IPS-18c (cell line): ENCODE data around the gene HS2ST1.

ENCODE experiments used
- H3K4me3 ChIP-seq: 2 replicates; pipeline ENCODE4 v1.7.0; 2013; ENCODE audit warnings: low read depth, mild to moderate bottlenecking, low read length, moderate library complexity; ENCODE audit not compliant: insufficient read depth
- H3K9me3 ChIP-seq: one replicate; pipeline ENCODE4 v1.6.1; 2013; ENCODE audit warnings: mild to moderate bottlenecking, low read length, moderate library complexity; ENCODE audit not compliant: control insufficient read depth, insufficient read depth

Gene HS2ST1

DNA sequence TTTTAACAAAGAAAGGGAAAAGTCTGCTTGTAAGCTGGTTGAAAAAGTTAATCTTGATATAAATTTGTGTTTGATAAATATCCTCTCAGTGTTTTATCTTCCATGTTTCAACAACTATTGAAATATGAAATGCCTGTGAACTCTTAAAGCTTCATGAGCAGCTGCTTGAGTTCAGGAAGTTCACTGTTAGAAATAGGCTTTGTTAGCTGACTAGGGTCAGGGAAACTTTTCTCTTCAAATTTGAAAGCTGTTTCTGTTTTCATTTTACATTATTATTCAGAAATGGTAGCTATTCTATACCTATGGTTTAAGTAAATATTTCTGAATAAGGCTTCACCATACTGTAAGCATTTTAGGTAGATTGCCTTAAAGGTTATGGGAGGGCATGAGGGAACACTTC lies 191.7 kb downstream of the HS2ST1 start:
- Histone ChIP-seq H3K4me3 (no peak overlapping the region), H3K9me3 (no peaks in the 10 kb centered on the region)

DNA sequence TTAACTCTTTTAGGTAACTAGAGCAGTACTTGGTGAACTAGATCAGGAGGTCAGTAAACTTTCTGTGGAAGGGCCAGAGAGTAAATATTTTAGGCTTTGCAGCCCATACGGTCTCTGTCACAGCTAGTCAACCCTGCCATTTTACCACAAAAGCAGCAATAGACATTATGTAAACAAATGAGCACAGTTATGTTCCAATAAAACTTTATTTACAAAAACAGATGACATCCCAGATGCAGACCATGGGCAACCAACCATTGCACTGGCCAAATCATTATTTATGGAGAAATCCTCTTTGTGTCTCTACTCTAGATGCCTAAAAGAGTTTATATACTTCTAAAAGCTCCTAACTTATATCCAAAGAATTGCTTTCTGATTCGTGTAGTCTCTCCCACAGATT lies 192.4 kb downstream of the HS2ST1 start:
- H3K9me3 ChIP-seq = no peaks in the 10 kb centered on the region
- no peak overlapping the region for H3K4me3 ChIP-seq

DNA sequence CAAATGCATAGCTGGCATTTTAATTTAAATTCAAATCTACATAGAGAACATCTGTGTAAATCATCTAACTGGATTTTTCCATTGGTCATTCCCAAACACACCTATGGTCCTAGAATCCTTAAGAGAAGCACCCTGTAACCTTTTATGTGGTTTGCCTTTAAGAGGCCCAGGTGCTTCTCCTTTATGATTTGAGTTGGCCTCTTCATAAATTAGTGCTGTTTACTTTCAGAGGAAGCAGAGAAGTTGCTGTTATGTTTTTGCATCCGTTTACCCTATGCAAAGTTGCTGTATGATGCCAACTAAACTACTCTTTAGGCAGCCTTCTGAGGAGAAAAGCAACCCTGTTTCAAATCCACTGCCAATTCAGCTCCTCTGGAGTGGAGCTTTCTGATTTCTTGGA lies 193.8 kb downstream of the HS2ST1 start:
- H3K9me3 ChIP-seq = no peaks in the 10 kb centered on the region
- H3K4me3 ChIP-seq = no peak overlapping the region

DNA sequence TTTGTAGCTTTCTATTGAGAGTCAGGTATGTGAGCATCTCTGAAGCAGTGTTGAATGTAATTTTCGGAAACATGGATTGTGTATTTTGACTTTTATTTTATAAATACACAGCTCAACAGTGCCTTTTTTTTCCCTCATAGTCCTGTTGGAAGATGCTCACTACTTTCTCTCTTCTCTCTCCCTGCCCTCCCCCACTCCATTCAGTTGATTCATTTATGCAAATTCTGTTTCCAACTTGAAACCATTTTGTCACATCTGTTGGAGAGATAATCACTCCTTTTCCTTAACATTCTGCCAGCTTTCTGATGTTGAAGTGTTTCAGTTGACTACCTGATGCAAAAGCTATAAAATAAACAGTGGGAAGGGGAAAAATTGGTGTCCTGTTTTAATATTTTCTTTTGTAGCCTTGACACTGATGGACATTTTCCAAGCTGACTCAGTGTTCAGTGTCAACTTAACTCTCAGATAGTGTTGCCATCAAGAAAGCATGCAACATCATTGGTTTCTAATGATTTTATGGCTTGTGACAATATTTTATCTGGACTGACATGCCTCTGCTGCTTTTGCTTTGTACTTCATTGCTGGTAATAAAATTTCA lies 194.5 kb downstream of the HS2ST1 start:
- H3K4me3 ChIP-seq = no peak overlapping the region
- H3K9me3 ChIP-seq = no peaks in the 10 kb centered on the region

GRCh38 chr1:87111659-87112371 lies 197.4 kb downstream of the HS2ST1 start:
- Histone ChIP-seq H3K4me3 (no peak overlapping the region), H3K9me3 (no peaks in the 10 kb centered on the region)

DNA sequence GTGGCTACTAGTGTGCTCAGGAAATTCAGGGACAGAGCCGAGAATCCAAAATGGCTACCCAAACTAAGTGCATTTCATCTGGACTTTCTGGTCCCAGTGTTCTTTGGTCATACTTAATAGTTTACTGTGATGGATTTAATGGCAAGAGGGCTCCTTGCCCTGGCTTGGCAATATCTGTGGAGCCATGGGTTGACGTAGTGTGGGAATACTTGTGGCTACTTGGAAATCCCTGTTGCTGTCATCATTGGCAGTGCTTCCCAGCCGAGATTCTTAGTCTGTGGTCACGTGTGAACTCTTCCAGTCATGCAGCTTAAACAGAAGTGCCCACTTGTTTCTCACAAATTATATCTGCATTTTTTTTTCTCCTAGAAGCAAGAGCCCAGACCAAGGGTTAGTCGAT lies 198.9 kb downstream of the HS2ST1 start:
- Histone ChIP-seq H3K9me3 (no peaks in the 10 kb centered on the region), H3K4me3 (no peak overlapping the region)

DNA sequence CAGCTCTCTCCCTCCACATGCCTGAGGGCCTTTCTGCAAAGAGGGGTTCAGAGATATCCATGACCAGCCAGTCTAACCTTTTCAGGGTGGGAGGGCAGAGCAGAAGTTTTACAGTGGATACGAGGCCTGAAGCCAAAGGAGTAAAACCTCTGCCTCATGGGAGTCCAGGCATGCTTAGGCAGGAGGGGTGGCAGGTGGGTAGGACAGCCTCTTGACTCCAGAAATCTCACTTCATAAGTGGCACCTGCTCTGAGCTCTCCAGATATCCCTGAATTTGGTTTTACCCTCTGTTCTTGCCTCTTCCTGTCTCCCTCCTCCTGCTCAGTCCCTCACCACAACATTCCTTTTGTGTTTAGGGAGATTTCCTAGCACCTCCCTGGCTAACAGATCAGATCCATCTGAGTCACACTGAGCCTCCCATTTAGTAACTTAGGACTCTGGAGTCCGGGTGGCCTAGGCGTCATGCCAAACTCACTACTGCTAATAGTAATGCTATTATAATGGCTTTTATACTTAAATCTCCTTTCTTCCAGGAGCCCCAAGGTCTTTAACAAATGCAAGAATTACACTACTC lies 201.0 kb downstream of the HS2ST1 start:
- H3K9me3 ChIP-seq = no peaks in the 10 kb centered on the region
- H3K4me3 ChIP-seq = no peak overlapping the region

DNA sequence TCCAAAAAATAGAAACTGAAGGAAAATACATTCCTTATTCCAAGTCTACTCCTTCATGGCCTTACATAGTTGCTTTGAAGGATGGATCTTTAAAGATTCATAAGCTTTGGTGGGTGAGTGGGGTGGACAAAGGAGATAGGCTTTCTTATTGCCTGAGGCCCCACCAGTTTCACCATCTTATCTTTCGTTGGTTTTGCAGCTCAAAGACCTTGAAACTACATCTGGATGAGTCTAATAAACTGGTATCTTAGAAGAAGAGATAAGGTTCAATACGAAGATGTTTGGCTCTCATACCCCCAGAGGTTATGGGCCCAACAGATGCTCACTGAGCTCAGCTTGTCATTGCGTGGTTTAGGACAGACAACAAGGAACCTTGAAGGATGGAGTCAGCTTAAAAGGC lies 201.5 kb downstream of the HS2ST1 start:
- H3K9me3 ChIP-seq = no peaks in the 10 kb centered on the region
- no peak overlapping the region for H3K4me3 ChIP-seq

DNA sequence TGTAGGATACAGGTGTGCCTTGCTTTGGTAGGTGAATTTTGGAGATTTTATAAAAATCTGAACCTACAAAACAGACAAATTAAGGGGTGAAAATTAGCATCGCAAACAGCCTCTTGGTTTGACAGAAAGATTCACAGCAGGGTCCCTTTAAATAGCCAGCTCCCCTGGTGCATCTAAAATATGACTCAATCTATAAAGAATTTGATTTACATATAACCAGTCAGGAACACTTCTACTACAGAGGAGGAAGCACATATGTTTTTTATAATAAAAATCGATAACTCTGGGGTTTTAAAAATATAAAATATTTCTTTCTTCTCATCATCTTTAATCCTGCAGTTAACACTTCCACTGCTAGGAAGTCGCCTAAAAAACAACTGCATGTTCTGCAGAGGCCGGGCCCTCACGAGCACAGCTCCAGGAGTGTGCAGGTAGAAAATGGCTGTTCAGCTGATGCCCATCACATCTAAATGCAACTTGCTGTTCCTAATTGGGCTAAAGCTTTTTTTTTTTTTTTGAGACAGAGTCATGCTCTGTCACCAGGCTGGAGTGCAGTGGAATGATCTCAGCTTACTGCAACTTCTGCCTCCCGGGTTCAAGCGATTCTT lies 203.4 kb downstream of the HS2ST1 start:
- Histone ChIP-seq H3K9me3 (no peaks in the 10 kb centered on the region), H3K4me3 (no peak overlapping the region)

DNA sequence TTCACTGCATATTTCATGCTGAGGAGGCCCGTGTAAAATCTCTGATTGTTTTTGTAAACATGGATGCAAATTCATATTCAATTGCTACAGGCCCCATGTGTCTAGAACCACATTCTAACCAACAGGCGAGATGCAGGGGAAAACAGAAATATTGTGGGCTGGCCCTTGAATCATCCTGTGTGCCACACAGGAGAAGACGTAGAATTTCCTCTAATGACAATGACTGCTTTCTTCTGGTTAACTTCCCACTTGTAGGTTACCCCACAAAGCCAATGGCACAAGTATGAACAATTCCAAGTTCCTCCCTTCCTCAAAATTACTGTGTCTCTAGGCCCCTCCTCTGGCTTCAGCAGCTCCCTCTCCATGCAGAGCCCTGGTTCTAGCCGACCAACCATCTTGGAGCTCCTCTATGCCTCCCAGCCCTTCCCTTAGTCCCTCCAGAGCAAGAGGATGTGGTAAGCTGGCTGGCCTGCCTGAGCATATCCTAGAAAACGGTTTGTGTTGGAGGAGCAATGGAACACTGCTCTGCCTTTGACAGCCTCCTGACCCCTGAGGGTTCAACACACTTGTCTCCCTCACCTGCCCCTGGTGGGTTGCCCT lies 205.2 kb downstream of the HS2ST1 start:
- H3K9me3 ChIP-seq = no peaks in the 10 kb centered on the region
- H3K4me3 ChIP-seq = no peak overlapping the region

DNA sequence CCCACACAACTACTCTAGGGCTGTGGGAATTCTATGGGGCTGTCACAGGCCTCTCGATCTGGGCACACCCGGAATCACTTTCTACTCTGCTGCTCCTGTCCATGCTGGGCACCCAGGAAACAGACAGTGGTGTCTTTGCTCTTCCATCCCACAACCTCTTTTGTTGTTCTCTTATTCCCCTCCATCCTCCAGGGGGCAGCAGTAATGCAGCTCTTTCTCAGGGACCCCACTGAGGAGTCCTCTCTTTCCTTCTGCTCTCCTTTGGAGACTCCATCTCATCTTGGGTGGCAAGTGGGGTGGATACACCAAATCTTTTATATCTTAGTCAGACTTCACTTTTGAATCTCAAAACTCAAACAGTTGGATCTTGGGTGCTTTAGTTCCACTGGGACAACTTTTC lies 206.3 kb downstream of the HS2ST1 start:
- H3K4me3 ChIP-seq = no peak overlapping the region
- no peaks in the 10 kb centered on the region for H3K9me3 ChIP-seq

GRCh38 chr1:87121711-87122163 lies 207.3 kb downstream of the HS2ST1 start:
- Histone ChIP-seq H3K9me3 (no peaks in the 10 kb centered on the region), H3K4me3 (no peak overlapping the region)

- no peak overlapping the region for H3K4me3 ChIP-seq
- H3K9me3 ChIP-seq = no peaks in the 10 kb centered on the region
These were observed 207.8 kb downstream of the HS2ST1 start for GRCh38 chr1:87122243-87122642.

DNA sequence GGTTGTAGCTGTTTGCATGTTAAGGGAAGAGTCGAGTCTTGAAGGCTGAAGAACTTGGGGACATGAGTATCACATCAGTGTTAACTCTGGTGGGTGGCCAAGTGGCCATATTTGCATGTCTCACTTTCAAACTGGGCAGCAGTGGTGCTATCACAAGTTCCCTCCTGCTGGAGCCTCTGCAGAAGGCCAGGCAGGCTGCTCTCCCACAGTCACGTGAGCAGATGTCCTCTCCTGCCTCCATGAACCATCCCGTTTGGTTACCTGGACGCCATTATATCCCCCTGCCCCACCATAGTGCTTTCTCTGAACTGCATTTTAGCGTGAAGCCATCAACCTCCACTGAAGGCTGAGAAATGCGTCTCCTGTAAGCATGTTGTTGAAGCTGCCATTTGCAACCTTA lies 209.2 kb downstream of the HS2ST1 start:
- Histone ChIP-seq H3K4me3 (no peak overlapping the region), H3K9me3 (no peaks in the 10 kb centered on the region)

DNA sequence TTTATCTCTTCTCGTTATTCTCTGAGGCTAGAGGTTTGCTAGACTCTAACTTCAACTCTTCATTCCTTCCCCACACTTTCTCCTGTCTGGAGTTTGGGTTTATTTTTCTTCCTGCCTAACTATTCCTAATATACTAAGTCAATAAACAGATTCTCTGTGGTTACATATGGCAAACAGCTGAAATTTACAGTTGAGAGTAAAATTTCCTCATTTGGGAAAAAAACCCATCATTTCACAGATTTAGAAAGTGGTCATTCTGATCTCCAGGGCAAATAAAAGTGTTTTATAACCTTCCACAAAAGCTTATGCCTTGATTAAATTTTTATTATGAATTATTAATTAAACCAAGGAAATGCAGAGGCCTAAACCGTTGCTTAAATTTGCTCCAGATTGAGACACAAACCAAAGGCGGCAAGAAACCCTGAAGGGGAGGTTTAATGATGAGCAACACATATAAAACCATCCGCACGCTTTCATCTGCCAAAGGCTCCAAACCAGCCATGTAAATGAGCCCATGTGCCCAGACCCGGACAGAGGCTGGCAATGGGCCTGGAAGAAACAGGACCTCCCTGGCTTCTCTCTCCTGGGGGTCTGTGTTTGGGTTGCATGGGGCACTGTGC lies 212.6 kb downstream of the HS2ST1 start:
- no peak overlapping the region for H3K4me3 ChIP-seq
- H3K9me3 ChIP-seq = no peaks in the 10 kb centered on the region

DNA sequence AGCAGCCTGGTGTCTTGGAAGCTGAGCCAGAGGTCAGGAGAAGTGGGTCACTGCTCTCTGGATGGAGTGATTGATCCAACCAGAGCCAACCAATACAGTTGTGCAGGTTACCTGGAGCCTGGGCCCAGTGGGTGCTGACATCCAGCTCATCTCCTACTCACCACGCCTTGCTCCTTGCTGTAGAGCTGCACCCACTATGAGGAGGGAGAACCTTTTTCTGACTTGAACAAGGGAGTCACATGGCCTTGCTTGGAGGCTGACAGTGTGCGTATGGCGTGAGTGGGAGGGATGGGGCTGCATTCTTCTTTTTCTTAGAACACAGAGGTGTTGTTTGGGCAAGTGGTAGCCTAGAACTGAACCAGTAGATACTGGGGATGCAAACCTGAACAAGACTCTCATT lies 213.1 kb downstream of the HS2ST1 start:
- Histone ChIP-seq H3K4me3 (no peak overlapping the region), H3K9me3 (no peaks in the 10 kb centered on the region)

GRCh38 chr1:87129038-87129437 lies 214.6 kb downstream of the HS2ST1 start:
- H3K9me3 ChIP-seq = no peaks in the 10 kb centered on the region

More at GRCh38 chr1:87129038-87129437, 214.6 kb downstream of the HS2ST1 start:
- no peak overlapping the region for H3K4me3 ChIP-seq
